Measurements from ENCODE around the gene NEURL1B.
"Not testable (repeated sequence)": the region's sequence is repeated elsewhere in the genome, so short reads cannot be mapped to it uniquely, and the experiment has no call there.

NEURL1B gene

DNA sequence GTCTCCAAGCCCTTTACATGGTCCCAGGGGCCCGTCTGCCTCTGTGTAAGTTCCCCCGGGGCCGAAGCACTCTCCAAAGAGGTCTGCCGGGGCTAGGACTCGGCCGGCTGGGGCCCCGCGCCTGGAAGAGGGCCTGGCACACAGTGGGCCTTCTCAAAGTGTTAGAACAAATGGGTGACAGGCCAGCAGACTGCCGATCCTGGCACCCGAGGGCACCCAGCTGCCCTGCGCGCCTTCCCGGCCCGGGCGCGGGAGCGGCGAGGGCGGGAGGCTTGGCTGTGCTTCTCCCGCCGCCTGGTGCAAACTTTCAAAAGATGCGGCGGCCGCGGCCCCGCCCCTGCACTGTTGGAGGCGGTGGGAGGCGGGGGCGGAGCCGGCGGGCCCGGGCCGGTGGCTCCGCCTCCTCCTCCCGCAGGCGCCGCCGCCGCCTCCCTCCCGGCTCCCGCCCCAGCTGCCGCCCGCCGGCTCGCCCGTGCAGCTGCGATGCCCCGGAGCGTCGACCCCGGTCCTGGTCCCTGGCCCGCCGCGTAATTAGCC lies at the start of gene NEURL1B:
NEURL1B (plus strand) TSS at position 442 of the 537 bp plus-strand sequence. CDS start 144 bp downstream, outside the sequence.
- peak; percentile 64 for DNase-seq

DNA sequence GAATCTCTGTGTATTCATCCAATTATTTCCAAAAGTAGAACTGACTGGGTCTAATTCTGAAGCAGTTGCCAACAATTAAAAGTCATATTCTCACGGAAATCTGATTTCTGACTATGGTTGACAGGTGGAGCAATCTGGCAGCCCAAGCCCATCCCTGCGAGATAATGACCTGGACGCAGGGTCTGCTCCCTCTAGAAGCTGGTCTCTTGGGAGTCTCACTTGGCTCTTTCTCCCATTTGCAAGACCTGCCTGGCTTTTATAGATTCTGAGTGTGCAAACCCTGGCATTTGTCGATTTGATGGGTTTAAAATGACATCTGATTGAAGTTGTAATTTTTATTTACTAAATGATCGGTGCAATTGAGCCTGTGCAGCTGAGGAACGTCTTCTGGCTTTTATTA lies 49.4 kb upstream of the NEURL1B start:
- no peak for DNase-seq

- no peak for DNase-seq
Measured at GRCh38 chr5:172592881-172593280, 48.2 kb upstream of the NEURL1B start.

GRCh38 chr5:172593306-172593705 lies 47.8 kb upstream of the NEURL1B start:
- DNase-seq: no peak

GRCh38 chr5:172593721-172594235 lies 47.3 kb upstream of the NEURL1B start:
- no peak for DNase-seq

DNA sequence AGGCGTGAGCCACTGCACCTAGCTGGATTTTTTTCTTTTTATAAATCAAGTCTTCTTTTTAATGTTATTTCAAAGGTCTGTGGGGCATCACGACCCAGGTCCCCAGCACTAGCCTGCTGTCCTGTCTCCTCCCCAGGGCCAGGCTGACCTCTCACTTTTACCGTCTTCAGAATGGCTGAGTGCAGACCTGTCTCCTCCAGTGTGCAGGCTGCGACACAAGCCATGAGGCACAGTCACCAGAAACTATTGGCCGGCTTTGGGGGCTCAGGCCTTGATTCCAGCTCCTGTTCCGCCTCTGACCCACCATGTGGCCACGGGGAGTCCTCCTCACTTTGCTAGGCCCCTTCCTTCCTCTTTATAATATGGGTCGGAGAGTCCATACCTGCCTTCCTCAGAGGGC lies 46.6 kb upstream of the NEURL1B start:
- DNase-seq: no peak

GRCh38 chr5:172594867-172595466 lies 46.1 kb upstream of the NEURL1B start:
- no peak for DNase-seq

GRCh38 chr5:172595596-172596455 lies 45.2 kb upstream of the NEURL1B start:
- DNase-seq: no peak

DNA sequence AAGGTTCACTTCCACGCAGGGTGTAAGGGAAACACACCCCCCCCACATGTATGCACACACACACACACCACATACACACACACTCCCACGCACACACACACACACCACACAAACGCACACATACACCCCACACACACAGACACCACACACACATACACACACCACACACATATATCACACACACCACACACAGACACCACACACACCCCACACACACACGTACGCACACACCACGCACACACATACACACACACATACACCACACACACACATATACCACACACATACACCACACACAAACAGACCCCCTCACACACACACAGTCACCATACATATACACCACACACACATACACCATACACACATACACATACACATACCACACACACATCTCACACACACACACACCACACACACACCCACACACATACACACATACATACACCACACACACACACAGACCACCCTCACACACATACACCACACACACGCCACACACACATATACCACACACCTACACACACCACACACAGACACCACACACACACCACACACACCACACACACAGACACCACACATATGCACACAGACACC lies 44.3 kb upstream of the NEURL1B start:
- no peak for DNase-seq

DNA sequence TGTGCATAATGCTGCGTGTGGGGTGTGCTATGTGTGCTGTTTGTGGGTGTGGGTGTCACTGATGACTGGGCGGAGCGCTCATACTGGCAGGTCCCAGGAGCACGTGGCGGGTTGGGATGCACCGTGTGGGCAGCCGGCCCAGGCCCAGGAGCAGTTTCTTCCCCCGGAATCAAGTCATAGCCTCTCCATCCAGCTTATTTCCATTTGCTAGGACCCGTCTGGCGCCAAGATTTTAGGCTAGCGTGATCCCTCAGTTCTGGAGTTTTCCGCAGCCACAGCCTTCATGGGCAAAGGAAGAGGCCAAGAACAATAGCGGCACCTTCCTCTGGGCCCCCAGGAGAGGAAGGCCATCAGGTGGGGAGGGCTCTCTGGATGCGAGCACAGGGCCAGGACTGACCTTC lies 43.3 kb upstream of the NEURL1B start:
- DNase-seq: no peak

- no peak for DNase-seq
Measured at GRCh38 chr5:172598251-172599203, 42.5 kb upstream of the NEURL1B start.

DNA sequence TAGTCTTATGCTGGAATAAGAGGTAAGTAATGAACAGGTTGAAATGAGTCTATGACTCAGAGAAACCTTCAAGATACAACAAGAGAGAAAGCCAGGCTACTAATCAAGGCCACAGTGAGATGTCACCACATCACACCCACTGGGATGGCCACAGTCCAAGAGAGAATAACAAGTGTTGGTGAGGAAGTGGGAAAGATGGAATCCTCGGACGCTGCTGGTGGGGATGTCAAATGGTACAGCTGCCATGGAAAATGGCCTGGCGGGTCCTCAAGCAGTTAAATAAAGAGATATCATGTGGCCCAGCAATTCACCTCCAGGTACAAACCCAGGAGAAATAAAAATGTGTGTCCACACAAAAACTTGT lies 41.9 kb upstream of the NEURL1B start:
- no peak for DNase-seq

DNA sequence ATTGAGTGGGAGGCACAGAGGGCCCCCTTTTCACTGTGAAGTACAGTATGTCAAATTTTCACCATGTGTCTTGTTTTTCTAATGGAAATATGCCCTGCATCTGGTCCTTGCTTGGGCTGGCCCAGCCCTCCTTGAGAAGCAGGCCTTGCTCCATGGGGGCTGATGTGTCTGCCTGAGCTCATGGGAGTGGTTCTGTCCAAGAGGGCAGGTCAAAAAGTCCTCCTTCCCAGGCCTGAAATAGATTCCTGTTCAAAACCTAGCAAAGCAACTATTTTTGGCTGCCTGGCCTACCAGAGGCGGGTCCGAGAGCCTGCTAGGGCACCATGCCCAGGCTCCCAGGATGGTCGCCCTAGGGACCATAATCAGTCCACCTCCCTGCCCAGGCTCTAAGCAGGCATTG lies 40.5 kb upstream of the NEURL1B start:
- no peak for DNase-seq

DNA sequence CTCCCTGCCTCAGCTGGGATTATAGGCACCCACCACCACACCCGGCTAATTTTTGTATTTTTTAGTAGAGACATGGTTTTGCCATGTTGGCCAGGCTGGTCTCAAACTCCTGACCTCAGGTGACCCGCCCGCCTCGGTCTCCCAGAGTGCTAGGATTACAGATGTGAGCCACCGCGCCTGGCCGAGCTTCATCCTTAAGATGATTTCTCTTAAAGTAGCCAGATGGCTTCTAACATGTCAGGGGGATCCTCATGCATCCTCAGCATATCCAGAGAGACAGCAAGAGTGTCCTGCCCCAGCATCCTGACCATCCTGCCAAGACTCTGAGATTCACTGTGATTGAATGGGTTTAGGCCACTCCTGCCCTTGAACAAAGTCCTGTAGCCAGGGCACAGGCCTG lies 39.5 kb upstream of the NEURL1B start:
- DNase-seq: not testable (repeated sequence)

- DNase-seq: no peak
Measured at GRCh38 chr5:172602783-172603231, 38.3 kb upstream of the NEURL1B start.

- DNase-seq: no peak
Measured at GRCh38 chr5:172603251-172603806, 37.7 kb upstream of the NEURL1B start.

DNA sequence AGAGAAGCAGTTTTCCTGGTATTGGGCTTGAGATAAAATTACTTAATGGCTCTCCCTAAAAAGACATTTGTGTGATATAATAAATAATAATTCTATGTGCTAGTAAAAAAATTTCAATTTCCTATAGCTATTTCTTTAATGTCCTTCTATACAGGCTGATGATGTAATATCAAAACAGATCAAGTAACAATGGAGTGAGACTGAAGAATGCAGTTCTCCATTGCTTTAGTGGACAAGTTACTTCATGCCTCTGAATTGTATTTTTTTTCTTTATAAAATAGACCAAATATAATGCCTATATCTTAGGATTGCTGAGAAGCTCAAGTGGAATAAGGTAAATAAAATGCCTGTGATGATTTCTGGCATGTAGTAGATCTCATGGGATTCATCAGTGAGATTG lies 35.6 kb upstream of the NEURL1B start:
- DNase-seq: no peak

GRCh38 chr5:172606156-172606785 lies 34.8 kb upstream of the NEURL1B start:
- DNase-seq: no peak

DNA sequence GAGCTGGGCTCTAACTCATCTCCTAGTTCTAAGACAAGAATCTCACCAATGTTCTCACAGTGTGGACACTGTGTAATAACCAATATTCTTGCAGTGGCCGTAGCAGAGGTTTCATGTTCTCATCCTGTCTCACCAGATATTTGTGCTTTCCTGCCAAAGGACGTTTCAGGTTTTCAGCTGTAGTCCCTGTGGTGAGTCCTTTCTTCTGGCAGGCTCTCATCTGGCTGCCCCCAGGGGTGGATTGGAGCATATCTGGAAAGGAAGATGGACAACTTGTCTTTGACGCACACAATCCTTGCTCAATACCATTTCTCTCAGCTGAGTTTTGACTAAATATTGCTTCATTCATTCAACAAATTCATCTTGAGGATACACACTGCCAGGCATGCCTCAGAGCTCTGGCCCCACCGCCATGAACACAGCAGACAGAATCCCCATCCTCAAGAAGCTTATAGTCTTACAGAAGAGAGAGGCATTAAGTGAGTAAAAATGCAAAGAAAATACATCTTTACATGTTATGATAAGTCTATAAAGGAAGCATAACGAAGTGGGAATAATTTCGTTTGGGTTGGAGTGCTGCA lies 33.8 kb upstream of the NEURL1B start:
- no peak for DNase-seq

- DNase-seq: no peak
Measured at GRCh38 chr5:172608773-172609172, 32.3 kb upstream of the NEURL1B start.

GRCh38 chr5:172610643-172611042 lies 30.4 kb upstream of the NEURL1B start:
- no peak for DNase-seq
